ENCODE data around the gene CEMIP2. TPM values are rescaled to one million over a fixed set of nuclear protein-coding genes. Genes with fewer than 3 reads are reported as not detected.

CEMIP2 gene
- total and polyA plus RNA-seq, 2 of the 13 experiments (the other 11 are each of a cell fraction or from before 2014, with no cell fraction given): 94.3 to 128 TPM

DNA sequence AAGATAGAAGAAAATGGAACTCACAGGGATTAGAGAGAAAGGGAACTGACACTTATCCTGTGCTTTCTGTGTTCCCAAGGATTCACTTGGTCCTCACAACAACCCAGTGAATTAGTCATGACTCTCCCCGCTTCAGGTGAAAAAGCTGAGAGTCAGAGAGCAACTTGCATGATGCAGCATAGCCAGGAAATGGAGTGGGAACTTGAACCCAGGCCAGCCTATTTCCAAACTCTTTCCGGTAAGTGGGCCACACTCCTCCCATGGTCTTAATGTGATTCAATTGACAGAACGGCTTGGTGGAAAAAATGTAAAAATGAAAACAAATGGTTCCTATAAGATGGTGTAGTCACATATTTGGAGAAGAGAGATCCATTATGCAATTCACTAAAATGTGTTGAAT is 45.9 kb upstream of the CEMIP2 start:
- CTCF ChIA-PET (ENCODE audit: low intra/inter-chr PET ratio, low total read pairs): no interaction called here
- no peaks in the 10 kb centered on the region for H3K79me2 ChIP-seq (ENCODE audit: insufficient read depth, low read length)
- POLR2A ChIA-PET: no interaction called here
- BruUV-seq (replicated peaks): no TSS peak
- 74% methylated on average over 3 of the region's 3 CpGs for WGBS (ENCODE audit: low lambda C conversion rate)
- H3K4me3 ChIP-seq (replicated peaks in 1 of 3; ENCODE audit: insufficient read depth in 1 of 3, low read depth in 2 of 3, low read length in 3 of 3): no peak overlapping the region
- ATAC-seq (no peak), FAIRE-seq (no peak), DNase-seq (ENCODE audit: low spot score) (no peak)
- H4K20me1 ChIP-seq (ENCODE audit: insufficient read depth, low read length): no peaks in the 10 kb centered on the region
- intact Hi-C loops (cut with micrococcal nuclease; ENCODE audit: unreplicated experiment) (no loop called here), in situ Hi-C loops (cut with HindIII; ENCODE audit: extremely low pct_ligation_motif_present, low pct_unique_long_range_greater_than_20kb) (loop anchor here (5.0 to 25.0 kb wide), 2 partner anchors 198 to 527 kb away; no protein-coding TSS in a partner anchor)
- H3K9me3 ChIP-seq (ENCODE audit: low read length): no peaks in the 10 kb centered on the region
- no peak overlapping the region for H2AFZ ChIP-seq (ENCODE audit: low read length)
- H3K4me1 ChIP-seq (ENCODE audit: insufficient read depth, low read length): peaks cover 14% of the 10 kb centered on the region
- H3K9ac ChIP-seq (ENCODE audit: insufficient read depth, low read depth, low read length): no peak overlapping the region
- TF ChIP-seq, protein P1, sequence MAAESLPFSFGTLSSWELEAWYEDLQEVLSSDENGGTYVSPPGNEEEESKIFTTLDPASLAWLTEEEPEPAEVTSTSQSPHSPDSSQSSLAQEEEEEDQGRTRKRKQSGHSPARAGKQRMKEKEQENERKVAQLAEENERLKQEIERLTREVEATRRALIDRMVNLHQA (CRISPR knock-in tag; IDR thresholded peaks at IDR 0.05): no peak
- TF ChIP-seq ZNF451 (CRISPR knock-in tag; IDR thresholded peaks at IDR 0.05): no peak
- TF ChIP-seq MAFF (IDR thresholded peaks at IDR 0.05; ENCODE audit: low read depth, low read length): no peak
- no peak for TF ChIP-seq ZNF138 (CRISPR knock-in tag; IDR thresholded peaks at IDR 0.05; ENCODE audit: low read depth)
- TF ChIP-seq HOXA7 (CRISPR knock-in tag; IDR thresholded peaks at IDR 0.05): no peak
- no peak for TF ChIP-seq MLLT10 (CRISPR knock-in tag; IDR thresholded peaks at IDR 0.05)
- TF ChIP-seq ZNF564 (CRISPR knock-in tag; IDR thresholded peaks at IDR 0.05): no peak
- no peak for TF ChIP-seq NR3C1 (CRISPR knock-in tag; IDR thresholded peaks at IDR 0.05)
- no peak for TF ChIP-seq SIX1 (CRISPR knock-in tag; IDR thresholded peaks at IDR 0.05; ENCODE audit: borderline replicate concordance)
- TF ChIP-seq STAT5B (CRISPR knock-in tag; IDR thresholded peaks at IDR 0.05): no peak
- H3K27me3 ChIP-seq (ENCODE audit: control insufficient read depth in 1 of 2, insufficient read depth in 2 of 2, low read length in 2 of 2): 0 out of 5 replicates have a peak, but pooled peaks cover 0 to 1% of the 10 kb centered on the region in 2 experiments
- no peaks in the 10 kb centered on the region for H3K36me3 ChIP-seq (replicated peaks in 1 of 2; ENCODE audit: control insufficient read depth in 1 of 2, insufficient read depth in 2 of 2, low read length in 2 of 2)
- no peak overlapping the region for H3K27ac ChIP-seq (ENCODE audit: extremely low read length, insufficient read depth, low read length)
- no peak overlapping the region for H3K4me2 ChIP-seq (ENCODE audit: low read depth, low read length)

GRCh38 chr9:71812385-71812784 is 44.1 kb upstream of the CEMIP2 start:
- ChIA-PET POLR2A (no interaction called here), CTCF (ENCODE audit: low intra/inter-chr PET ratio, low total read pairs) (no interaction called here)
- Histone ChIP-seq H3K4me2 (ENCODE audit: low read depth, low read length) (no peak overlapping the region), H3K36me3 (replicated peaks in 1 of 2; ENCODE audit: control insufficient read depth in 1 of 2, insufficient read depth in 2 of 2, low read length in 2 of 2) (no peaks in the 10 kb centered on the region), H3K4me3 (replicated peaks in 1 of 3; ENCODE audit: insufficient read depth in 1 of 3, low read depth in 2 of 3, low read length in 3 of 3) (no peak overlapping the region), H3K27me3 (ENCODE audit: control insufficient read depth in 1 of 2, insufficient read depth in 2 of 2, low read length in 2 of 2) (0 out of 5 replicates have a peak, but pooled peaks cover 0 to 1% of the 10 kb centered on the region in 2 experiments), H3K27ac (ENCODE audit: extremely low read length, insufficient read depth, low read length) (no peak overlapping the region), H3K9me3 (ENCODE audit: low read length) (no peaks in the 10 kb centered on the region), H2AFZ (ENCODE audit: low read length) (no peak overlapping the region), H3K9ac (ENCODE audit: insufficient read depth, low read depth, low read length) (no peak overlapping the region), H3K79me2 (ENCODE audit: insufficient read depth, low read length) (no peaks in the 10 kb centered on the region), H4K20me1 (ENCODE audit: insufficient read depth, low read length) (no peaks in the 10 kb centered on the region), H3K4me1 (ENCODE audit: insufficient read depth, low read length) (peaks cover 13% of the 10 kb centered on the region)
- TF ChIP-seq STAG1 (CRISPR knock-in tag; IDR thresholded peaks at IDR 0.05): 0 out of 2 replicates have a peak, but pooled peaks have one; percentile 18
- no peak for TF ChIP-seq NFE2 (CRISPR knock-in tag; IDR thresholded peaks at IDR 0.05)
- 51% methylated on average over 4 of the region's 4 CpGs for WGBS (ENCODE audit: low lambda C conversion rate)
- in situ Hi-C loops (cut with HindIII; ENCODE audit: extremely low pct_ligation_motif_present, low pct_unique_long_range_greater_than_20kb): loop anchor here (5.0 to 25.0 kb wide), 2 partner anchors 200 to 525 kb away; no protein-coding TSS in a partner anchor
- no peak for FAIRE-seq
- DNase-seq (ENCODE audit: low spot score): no peak
- peak; percentile 47; the same call in 1 of the 3 replicates for ATAC-seq
- intact Hi-C loops (cut with micrococcal nuclease; ENCODE audit: unreplicated experiment): no loop called here
- no TSS peak for BruUV-seq (replicated peaks)
